HepG2 (cell line): Measurements from ENCODE around the gene RBPMS2. TPM values are rescaled to one million over a fixed set of nuclear protein-coding genes. Genes with fewer than 3 reads are reported as not detected.

Source experiments
- ATAC-seq: fragments of 200-7000 bp; cut with Tn5 transposase; 3 replicates; pipeline ENCODE4 v1.9.1; 2020; ENCODE audit warnings: mild to moderate bottlenecking, moderate library complexity
- BruUV-seq: library from RNA; stranded (reverse); fragments of 400-500 nt; replicated peaks from 2 replicates; lab custom pipeline; 2021; lab: Mats Ljungman, UMichigan
- CTCF ChIA-PET: fragments of 300-600 bp; formaldehyde crosslinking; extraction: SDS; loops from one replicate; lab custom pipeline; 2021; ENCODE audit warnings: low total read pairs, inconsistent platforms, low intra/inter-chr PET ratio; lab: Yijun Ruan, JAX
- POLR2A ChIA-PET: fragments of 350-600 bp; sonication (Branson Sonifier 250); formaldehyde crosslinking; loops from one replicate; lab custom pipeline; 2020; ENCODE audit warnings: antibody characterized with exemption, inconsistent platforms; lab: Yijun Ruan, JAX
- DNase-seq: peaks from one replicate; pipeline ENCODE4 v3.0.0-alpha.2; 2015; ENCODE audit warnings: low spot score
- FAIRE-seq: peaks from 3 replicates; lab custom pipeline; 2011; peaks lifted over from hg19 to GRCh38; lab: Jason Lieb, UNC
- H2AFZ ChIP-seq: one replicate; pipeline ENCODE4 v1.6.1; 2011; ENCODE audit warnings: low read length, inconsistent platforms
- H3K27ac ChIP-seq: fragments of 300-600 bp; 3 replicates; pipeline ENCODE4 v1.8.0; 2011; ENCODE audit warnings: mixed run types, mild to moderate bottlenecking, mixed read lengths, low read length, inconsistent platforms; ENCODE audit not compliant: insufficient read depth; ENCODE audit errors: extremely low read length
- H3K27me3 ChIP-seq, 2 experiments: fragments of 200-600 bp in 1 of 2; 2 replicates in 1 of 2; 3 replicates in 1 of 2; pipeline versions ENCODE4 v1.6.0 to v1.8.0; 2011; ENCODE audit warnings: low read length in 2 of 2, mild to moderate bottlenecking in 2 of 2, moderate library complexity in 2 of 2, inconsistent platforms in 1 of 2; ENCODE audit not compliant: insufficient read depth in 2 of 2, control insufficient read depth in 1 of 2
- H3K36me3 ChIP-seq, 2 experiments: fragments of 200-600 bp in 1 of 2; replicated peaks in 1 of 2; 2 replicates in 1 of 2; 3 replicates in 1 of 2; pipeline versions ENCODE4 v1.5.1 to v1.8.0; 2011; ENCODE audit warnings: low read length in 2 of 2, inconsistent platforms in 1 of 2; ENCODE audit not compliant: insufficient read depth in 2 of 2, control insufficient read depth in 1 of 2
- H3K4me1 ChIP-seq: 2 replicates; pipeline ENCODE4 v1.5.1; 2012; ENCODE audit warnings: low read length, inconsistent platforms; ENCODE audit not compliant: insufficient read depth
- H3K4me2 ChIP-seq: 2 replicates; pipeline ENCODE4 v1.6.0; 2011; ENCODE audit warnings: low read depth, low read length, inconsistent platforms
- H3K4me3 ChIP-seq, 3 experiments: fragments of 200-600 bp in 1 of 3; sonication (generic), shearing (Covaris generic) in 1 of 3; replicated peaks in 1 of 3; 2 replicates each; pipeline ENCODE4 v1.5.1; 2011 to 2016; ENCODE audit warnings: low read length in 3 of 3, inconsistent platforms in 2 of 3, low read depth in 2 of 3, mild to moderate bottlenecking in 2 of 3, control low read depth in 1 of 3, mixed read lengths in 1 of 3; ENCODE audit not compliant: insufficient read depth in 1 of 3
- H3K79me2 ChIP-seq: one replicate; pipeline ENCODE4 v1.6.1; 2011; ENCODE audit warnings: low read length, inconsistent platforms; ENCODE audit not compliant: insufficient read depth
- H3K9ac ChIP-seq: 2 replicates; pipeline ENCODE4 v1.6.0; 2011; ENCODE audit warnings: mild to moderate bottlenecking, low read depth, low read length, inconsistent platforms; ENCODE audit not compliant: insufficient read depth
- H3K9me3 ChIP-seq: 2 replicates; pipeline ENCODE4 v1.5.1; 2012; ENCODE audit warnings: mild to moderate bottlenecking, low read length
- H4K20me1 ChIP-seq: 2 replicates; pipeline ENCODE4 v1.6.0; 2011; ENCODE audit warnings: inconsistent platforms, mild to moderate bottlenecking, low read length, moderate library complexity; ENCODE audit not compliant: insufficient read depth
- ARNTL ChIP-seq: sonication (generic); formaldehyde crosslinking; IDR thresholded peaks from 2 replicates; pipeline ENCODE4 v1.4.0; 2020; ENCODE audit warnings: mild to moderate bottlenecking, missing genetic modification reagents
- CBFB ChIP-seq: sonication (generic); formaldehyde crosslinking; IDR thresholded peaks from 2 replicates; pipeline ENCODE4 v1.4.0; 2020; ENCODE audit warnings: missing genetic modification reagents
- HDAC2 ChIP-seq: sonication (generic); formaldehyde crosslinking; IDR thresholded peaks from 2 replicates; pipeline ENCODE4 v1.4.0; 2020; ENCODE audit warnings: missing genetic modification reagents
- IKZF4 ChIP-seq: sonication (generic); formaldehyde crosslinking; IDR thresholded peaks from 2 replicates; pipeline ENCODE4 v1.5.1; 2020; ENCODE audit warnings: borderline replicate concordance, mild to moderate bottlenecking, low read depth, missing genetic modification reagents; ENCODE audit errors: not compliant biosample characterization
- PRPF4 ChIP-seq: fragments of 200-400 bp; formaldehyde crosslinking; IDR thresholded peaks from 2 replicates; pipeline ENCODE4 v1.6.1; 2016; ENCODE audit warnings: low read length, low read depth; ENCODE audit not compliant: poor library complexity, severe bottlenecking
- ZNF101 ChIP-seq: sonication (generic); formaldehyde crosslinking; IDR thresholded peaks from 2 replicates; pipeline ENCODE4 v1.4.0; 2020; ENCODE audit warnings: mild to moderate bottlenecking, low read depth, missing genetic modification reagents, borderline replicate concordance
- ZNF331 ChIP-seq: sonication (generic); formaldehyde crosslinking; IDR thresholded peaks from 2 replicates; pipeline ENCODE4 v1.4.0; 2020; ENCODE audit warnings: missing genetic modification reagents
- ZNF7 ChIP-seq: IDR thresholded peaks from 2 replicates; pipeline ENCODE4 v1.6.1; 2016; ENCODE audit warnings: missing biosample characterization, missing genetic modification reagents
- WGBS: methylation state at CpG from one replicate; pipeline ENCODE4 v1.1.6; 2017; ENCODE audit warnings: low lambda C conversion rate; 5-methylcytosine and 5-hydroxymethylcytosine counted together
- in situ Hi-C: cut with HindIII; loops from 2 replicates; pipeline ENCODE4 v1.10.0; 2017; ENCODE audit warnings: low pct_unique_long_range_greater_than_20kb; ENCODE audit not compliant: extremely low pct_ligation_motif_present
- intact Hi-C: fragments of 100-400 bp; cut with micrococcal nuclease; formaldehyde crosslinking; loops from one replicate; pipeline ENCODE4 v1.10.0; 2022; ENCODE audit not compliant: unreplicated experiment
- polyA plus RNA-seq, 8 experiments: library from polyadenylated mRNA; depleted of rRNA in 3 of 8; stranded (reverse) in 7 of 8; unstranded in 1 of 8; fragments of >200 nt; fragmentation: Illumina TruSeq in 4 of 8; extraction: Trizol in 4 of 8; gene quantifications; 2 replicates each; pipeline versions ENCODE4 v1.2.1 to v1.2.3, GENCODE V29; 2011 to 2016; ENCODE audit warnings: low read depth in 4 of 8, missing spikeins in 1 of 8, mixed read lengths in 1 of 8; ENCODE audit not compliant: insufficient read depth in 1 of 8
- total RNA-seq, 5 experiments: library from RNA; depleted of rRNA; stranded (reverse); fragments of >200 nt; fragmentation: Illumina TruSeq; extraction: Trizol; gene quantifications; 2 replicates each; pipeline ENCODE4 v1.2.3, GENCODE V29; 2016; ENCODE audit warnings: low read depth in 1 of 5
- TF ChIP-seq, protein P1 (sequence below): sonication (generic); formaldehyde crosslinking; IDR thresholded peaks from 2 replicates; pipeline ENCODE4 v1.5.0; 2020; ENCODE audit warnings: mild to moderate bottlenecking, low read depth, missing genetic modification reagents, borderline replicate concordance
- TF ChIP-seq, protein P2 (sequence below): sonication (generic); formaldehyde crosslinking; IDR thresholded peaks from 2 replicates; pipeline ENCODE4 v1.5.0; 2020; ENCODE audit warnings: missing genetic modification reagents
- TF ChIP-seq, protein P3 (sequence below): IDR thresholded peaks from 2 replicates; pipeline ENCODE4 v1.6.1; 2018; ENCODE audit warnings: missing genetic modification reagents, mild to moderate bottlenecking, missing compliant biosample characterization
- TF ChIP-seq, protein P4 (sequence below), 2 experiments: sonication (generic) in 1 of 2; formaldehyde crosslinking in 1 of 2; IDR thresholded peaks; 2 replicates each; pipeline versions ENCODE4 v1.5.1 to v1.6.1; 2011 to 2020; ENCODE audit warnings: borderline replicate concordance in 1 of 2, low read depth in 1 of 2, low read length in 1 of 2, mild to moderate bottlenecking in 1 of 2, missing genetic modification reagents in 1 of 2, moderate library complexity in 1 of 2
- TF ChIP-seq, protein P5 (sequence below): sonication (generic); formaldehyde crosslinking; IDR thresholded peaks from 2 replicates; pipeline ENCODE4 v1.5.0; 2020; ENCODE audit warnings: missing genetic modification reagents, mild to moderate bottlenecking, borderline replicate concordance

Gene RBPMS2
- total and polyA plus RNA-seq, 2 of the 13 experiments (the other 11 are each of a cell fraction or from before 2014, with no cell fraction given) = 0.08 TPM; not detected in 1

DNA sequence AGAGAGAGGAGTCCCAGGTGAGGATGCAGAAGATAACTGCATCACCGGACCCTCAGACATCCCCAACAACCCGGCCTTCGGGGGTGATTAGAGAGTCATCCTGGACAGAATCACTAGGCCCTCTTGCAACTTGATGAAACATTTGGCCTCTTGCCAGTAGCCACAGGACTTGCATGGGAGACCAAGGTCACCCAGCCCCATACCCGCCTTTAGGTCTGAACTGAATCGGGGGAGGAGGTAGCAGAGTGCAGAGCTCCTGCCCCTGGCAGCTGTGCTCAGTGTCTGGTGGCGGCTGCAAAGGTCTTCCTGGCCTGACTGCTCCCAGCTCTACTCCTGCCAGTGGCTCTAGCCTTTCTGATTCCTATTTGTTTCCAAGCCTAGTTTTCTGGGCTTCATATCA lies 37.7 kb upstream of the RBPMS2 start:
- no peak overlapping the region for H2AFZ ChIP-seq
- no peaks in the 10 kb centered on the region for H3K9me3 ChIP-seq
- H3K36me3 ChIP-seq = peaks cover 0 to 1% of the 10 kb centered on the region in 2 experiments; a peak in 1 of 5 replicates
- peak overlapping the region; percentile 34; the same call in 1 of the 2 replicates for H3K4me2 ChIP-seq
- 0% methylated on average over 1 of the region's 6 CpGs for WGBS
- DNase-seq (peak; percentile 84), ATAC-seq (peak; percentile 83), FAIRE-seq (peak; percentile 43)
- ChIA-PET CTCF (no interaction called here), POLR2A (interaction anchor here (0.7 kb wide), 1 partner anchor 92 kb away, joined by 3 read pairs; no protein-coding TSS in a partner anchor)
- no peak overlapping the region for H3K27ac ChIP-seq
- H3K79me2 ChIP-seq = no peaks in the 10 kb centered on the region
- peaks cover 54% of the 10 kb centered on the region for H3K4me1 ChIP-seq
- BruUV-seq = no TSS peak
- in situ Hi-C loops (loop anchor here (5.0 kb wide), 1 partner anchor 81 kb away; no protein-coding TSS in a partner anchor), intact Hi-C loops (loop anchor here (5.0 kb wide), 1 partner anchor 126 kb away; no protein-coding TSS in a partner anchor)
- no peak overlapping the region for H3K4me3 ChIP-seq
- peaks cover 0 to 14% of the 10 kb centered on the region in 2 experiments; a peak in 1 of 5 replicates for H3K27me3 ChIP-seq
- H4K20me1 ChIP-seq = peaks cover 6% of the 10 kb centered on the region; the same call in 1 of the 2 replicates
- no peak overlapping the region for H3K9ac ChIP-seq
- TF ChIP-seq, protein P1, sequence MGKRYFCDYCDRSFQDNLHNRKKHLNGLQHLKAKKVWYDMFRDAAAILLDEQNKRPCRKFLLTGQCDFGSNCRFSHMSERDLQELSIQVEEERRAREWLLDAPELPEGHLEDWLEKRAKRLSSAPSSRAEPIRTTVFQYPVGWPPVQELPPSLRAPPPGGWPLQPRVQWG = no peak
- TF ChIP-seq, protein P2, sequence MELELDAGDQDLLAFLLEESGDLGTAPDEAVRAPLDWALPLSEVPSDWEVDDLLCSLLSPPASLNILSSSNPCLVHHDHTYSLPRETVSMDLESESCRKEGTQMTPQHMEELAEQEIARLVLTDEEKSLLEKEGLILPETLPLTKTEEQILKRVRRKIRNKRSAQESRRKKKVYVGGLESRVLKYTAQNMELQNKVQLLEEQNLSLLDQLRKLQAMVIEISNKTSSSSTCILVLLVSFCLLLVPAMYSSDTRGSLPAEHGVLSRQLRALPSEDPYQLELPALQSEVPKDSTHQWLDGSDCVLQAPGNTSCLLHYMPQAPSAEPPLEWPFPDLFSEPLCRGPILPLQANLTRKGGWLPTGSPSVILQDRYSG (CRISPR knock-in tag) = no peak
- TF ChIP-seq, protein P3, sequence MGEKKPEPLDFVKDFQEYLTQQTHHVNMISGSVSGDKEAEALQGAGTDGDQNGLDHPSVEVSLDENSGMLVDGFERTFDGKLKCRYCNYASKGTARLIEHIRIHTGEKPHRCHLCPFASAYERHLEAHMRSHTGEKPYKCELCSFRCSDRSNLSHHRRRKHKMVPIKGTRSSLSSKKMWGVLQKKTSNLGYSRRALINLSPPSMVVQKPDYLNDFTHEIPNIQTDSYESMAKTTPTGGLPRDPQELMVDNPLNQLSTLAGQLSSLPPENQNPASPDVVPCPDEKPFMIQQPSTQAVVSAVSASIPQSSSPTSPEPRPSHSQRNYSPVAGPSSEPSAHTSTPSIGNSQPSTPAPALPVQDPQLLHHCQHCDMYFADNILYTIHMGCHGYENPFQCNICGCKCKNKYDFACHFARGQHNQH = 0 out of 2 replicates have a peak, but pooled peaks have one; percentile 16
- no peak for TF ChIP-seq ZNF7 (CRISPR knock-in tag)
- TF ChIP-seq, protein P4, sequence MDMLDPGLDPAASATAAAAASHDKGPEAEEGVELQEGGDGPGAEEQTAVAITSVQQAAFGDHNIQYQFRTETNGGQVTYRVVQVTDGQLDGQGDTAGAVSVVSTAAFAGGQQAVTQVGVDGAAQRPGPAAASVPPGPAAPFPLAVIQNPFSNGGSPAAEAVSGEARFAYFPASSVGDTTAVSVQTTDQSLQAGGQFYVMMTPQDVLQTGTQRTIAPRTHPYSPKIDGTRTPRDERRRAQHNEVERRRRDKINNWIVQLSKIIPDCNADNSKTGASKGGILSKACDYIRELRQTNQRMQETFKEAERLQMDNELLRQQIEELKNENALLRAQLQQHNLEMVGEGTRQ (IDR thresholded peaks at IDR 0.05; ENCODE audit: low read depth, low read length) = no peak
- TF ChIP-seq, protein P4 (CRISPR knock-in tag; IDR thresholded peaks at IDR 0.05; ENCODE audit: borderline replicate concordance) = no peak
- TF ChIP-seq ARNTL (CRISPR knock-in tag) = no peak
- no peak for TF ChIP-seq ZNF331 (CRISPR knock-in tag)
- TF ChIP-seq IKZF4 = no peak
- TF ChIP-seq CBFB (CRISPR knock-in tag) = no peak
- TF ChIP-seq, protein P5, sequence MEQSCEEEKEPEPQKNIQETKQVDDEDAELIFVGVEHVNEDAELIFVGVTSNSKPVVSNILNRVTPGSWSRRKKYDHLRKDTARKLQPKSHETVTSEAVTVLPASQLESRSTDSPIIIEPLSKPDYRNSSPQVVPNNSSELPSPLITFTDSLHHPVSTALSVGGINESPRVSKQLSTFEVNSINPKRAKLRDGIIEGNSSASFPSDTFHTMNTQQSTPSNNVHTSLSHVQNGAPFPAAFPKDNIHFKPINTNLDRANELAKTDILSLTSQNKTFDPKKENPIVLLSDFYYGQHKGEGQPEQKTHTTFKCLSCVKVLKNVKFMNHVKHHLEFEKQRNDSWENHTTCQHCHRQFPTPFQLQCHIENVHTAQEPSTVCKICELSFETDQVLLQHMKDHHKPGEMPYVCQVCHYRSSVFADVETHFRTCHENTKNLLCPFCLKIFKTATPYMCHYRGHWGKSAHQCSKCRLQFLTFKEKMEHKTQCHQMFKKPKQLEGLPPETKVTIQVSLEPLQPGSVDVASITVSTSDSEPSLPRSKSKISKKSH (CRISPR knock-in tag) = 0 out of 2 replicates have a peak, but pooled peaks have one; percentile 22
- TF ChIP-seq HDAC2 (CRISPR knock-in tag) = 0 out of 2 replicates have a peak, but pooled peaks have one; percentile 12
- TF ChIP-seq ZNF101 = no peak
- TF ChIP-seq PRPF4 = no peak
